HG03442 (cell line): ENCODE measurements around the gene PNLDC1.
"Not testable (repeated sequence)": the region's sequence is repeated elsewhere in the genome, so short reads cannot be mapped to it uniquely, and the experiment has no call there.

ENCODE experiments used
- ATAC-seq: cut with Tn5 transposase; IDR thresholded peaks from one replicate; pipeline ENCODE4 v1.9.1; 2021; ENCODE audit warnings: mild to moderate bottlenecking, moderate library complexity; ENCODE audit not compliant: unreplicated experiment

PNLDC1 gene

GRCh38 chr6:159778131-159778530 lies 21.9 kb upstream of the PNLDC1 start:
- ATAC-seq, result no peak

DNA sequence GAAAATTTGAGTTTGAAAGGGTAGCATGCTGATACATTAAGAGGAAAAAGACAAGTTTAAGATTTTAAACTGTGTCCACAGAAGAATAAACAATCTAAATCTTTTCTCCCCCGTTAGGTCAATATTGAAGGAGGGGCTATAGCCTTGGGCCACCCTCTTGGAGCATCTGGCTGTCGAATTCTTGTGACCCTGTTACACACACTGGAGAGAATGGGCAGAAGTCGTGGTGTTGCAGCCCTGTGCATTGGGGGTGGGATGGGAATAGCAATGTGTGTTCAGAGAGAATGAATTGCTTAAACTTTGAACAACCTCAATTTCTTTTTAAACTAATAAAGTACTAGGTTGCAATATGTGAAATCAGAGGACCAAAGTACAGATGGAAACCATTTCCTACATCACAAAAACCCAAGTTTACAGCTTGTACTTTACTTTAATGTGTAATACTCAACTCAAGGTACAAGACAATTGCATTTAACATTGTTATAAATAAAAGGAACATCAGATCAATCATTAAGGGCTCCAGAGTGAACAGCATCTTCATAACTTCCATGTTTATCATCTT lies 21.5 kb upstream of the PNLDC1 start:
- no peak for ATAC-seq

GRCh38 chr6:159788276-159788675 lies 11.8 kb upstream of the PNLDC1 start:
- no peak for ATAC-seq

GRCh38 chr6:159788753-159789376 lies 11.2 kb upstream of the PNLDC1 start:
- ATAC-seq, result no peak

DNA sequence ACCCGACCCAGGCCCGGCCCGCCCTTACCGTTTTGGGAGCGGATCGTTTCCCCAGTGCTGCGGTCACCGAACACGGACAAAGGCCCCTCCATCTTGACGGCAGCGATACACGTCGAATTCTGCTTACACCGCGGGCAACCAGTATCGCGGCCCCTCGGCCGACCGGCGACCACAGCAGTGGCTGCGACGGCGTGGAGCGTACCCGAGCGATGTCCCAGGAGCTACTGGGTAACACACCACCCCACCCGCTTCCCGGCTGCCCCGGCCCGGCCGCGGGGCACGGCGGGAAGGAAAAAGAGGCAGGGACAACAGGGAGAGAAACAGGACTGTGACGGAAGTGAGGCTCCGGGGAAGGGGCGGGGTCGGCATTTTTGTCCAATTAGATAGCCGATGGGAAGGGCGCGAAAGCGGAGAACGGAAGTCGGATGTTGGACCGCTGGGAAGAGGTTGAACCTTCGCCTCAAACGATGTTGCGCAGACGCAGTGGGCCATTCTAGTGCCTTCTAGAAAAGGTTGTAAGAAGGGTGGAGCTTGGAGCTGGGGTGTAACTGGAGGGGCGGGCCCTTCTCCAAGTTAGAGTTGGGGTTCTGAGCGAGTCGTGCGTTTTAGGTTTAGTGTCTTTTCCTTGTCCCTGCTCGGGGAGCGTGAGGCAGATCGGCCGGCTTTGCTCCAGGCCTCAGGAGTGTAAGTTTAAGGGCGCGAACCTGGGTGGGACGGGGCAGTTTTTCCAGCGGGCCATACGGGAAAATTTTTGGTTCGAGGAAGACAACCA lies 10.5 kb upstream of the PNLDC1 start, which contains the start of gene TCP1:
TSS of gene TCP1 (minus strand) at position 226 of the 772 bp plus-strand sequence. CDS start at position 92, 134 bp downstream.
- ATAC-seq, result peak; percentile 67

DNA sequence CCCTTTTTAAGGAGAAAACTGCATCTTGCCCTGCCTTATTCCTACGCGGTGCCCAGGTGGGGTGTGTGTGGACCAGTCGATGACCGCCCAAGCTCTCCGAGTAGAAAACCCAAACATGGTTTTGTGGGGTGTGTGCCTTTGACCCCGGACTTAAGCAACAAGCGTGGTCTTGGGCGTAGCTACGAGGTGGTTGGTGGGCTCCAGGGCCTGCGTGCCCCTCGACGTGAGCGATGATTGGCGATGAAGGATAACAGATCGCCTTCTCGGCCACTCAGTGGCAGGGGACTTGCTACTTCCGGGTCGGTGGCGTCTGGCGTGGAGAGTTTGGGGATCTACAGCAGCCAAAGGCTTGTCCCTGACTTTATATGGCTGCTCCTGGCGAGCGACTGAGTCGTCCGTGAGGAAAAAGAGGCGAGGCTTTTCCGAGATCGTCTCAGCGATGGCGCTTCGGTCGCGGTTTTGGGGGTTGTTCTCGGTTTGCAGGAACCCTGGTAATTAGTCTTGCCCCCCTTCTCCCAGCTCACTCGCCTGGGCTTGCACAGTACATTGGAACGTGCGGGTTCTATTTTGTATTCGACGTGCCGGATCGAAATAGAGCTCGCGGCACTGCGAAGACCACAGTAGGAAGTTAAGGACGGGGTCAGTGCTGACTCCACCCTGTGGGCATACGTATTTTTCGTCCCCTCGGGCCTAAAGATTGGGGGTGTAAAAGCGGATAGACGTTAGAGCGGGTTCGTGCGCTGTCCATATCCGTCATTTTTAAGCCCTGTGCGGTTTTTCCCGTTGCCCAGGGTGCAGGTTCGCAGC lies 9.7 kb upstream of the PNLDC1 start, which contains the start of gene MRPL18:
TSS of gene MRPL18 (plus strand) at position 319 of the 807 bp plus-strand sequence. CDS start at position 440, 121 bp downstream.
- peak; percentile 81 for ATAC-seq

- ATAC-seq, result no peak
Observed at GRCh38 chr6:159790956-159791598, 9.0 kb upstream of the PNLDC1 start.

DNA sequence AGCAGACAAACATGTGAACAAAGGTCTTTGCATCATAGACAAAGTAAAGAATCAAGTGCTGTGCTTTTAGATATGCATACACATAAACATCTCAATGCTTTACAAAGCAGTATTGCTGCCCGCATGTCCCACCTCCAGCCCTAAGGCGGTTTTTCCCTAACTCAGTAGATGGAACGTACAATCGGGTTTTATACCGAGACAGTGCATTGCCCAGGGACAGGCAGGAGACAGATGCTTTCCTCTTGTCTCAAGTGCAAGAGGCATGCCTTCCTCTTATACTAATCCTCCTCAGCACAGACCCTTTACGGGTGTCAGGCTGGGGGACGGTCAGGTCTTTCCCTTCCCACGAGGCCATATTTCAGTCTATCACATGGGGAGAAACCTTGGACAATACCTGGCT lies 5.1 kb upstream of the PNLDC1 start:
- not testable (repeated sequence) for ATAC-seq

DNA sequence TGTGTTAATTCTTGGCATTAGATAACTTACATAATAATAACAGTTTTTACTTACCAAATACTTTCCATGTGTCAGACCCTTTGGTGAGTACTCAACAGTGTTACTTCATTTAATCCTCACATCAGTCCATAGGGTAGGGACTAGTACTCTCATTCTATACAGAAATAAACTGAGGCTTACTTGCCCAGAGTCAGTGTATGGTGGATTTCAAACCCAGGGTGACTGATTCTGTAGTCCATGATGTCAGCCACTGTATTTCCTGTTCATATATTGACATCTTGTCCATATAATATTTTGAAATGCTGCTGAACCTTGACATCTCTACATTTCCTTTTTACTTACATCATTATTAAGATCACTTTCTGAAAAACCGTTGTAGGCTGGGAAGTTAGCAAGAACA lies 2.5 kb upstream of the PNLDC1 start:
- ATAC-seq, result no peak

GRCh38 chr6:159801935-159802334 lies 1.9 kb downstream of the PNLDC1 start:
- no peak for ATAC-seq

- ATAC-seq, result no peak
Observed at GRCh38 chr6:159804504-159804903, 4.4 kb downstream of the PNLDC1 start.

- ATAC-seq, result no peak
Observed at GRCh38 chr6:159805440-159806020, 5.5 kb downstream of the PNLDC1 start.

DNA sequence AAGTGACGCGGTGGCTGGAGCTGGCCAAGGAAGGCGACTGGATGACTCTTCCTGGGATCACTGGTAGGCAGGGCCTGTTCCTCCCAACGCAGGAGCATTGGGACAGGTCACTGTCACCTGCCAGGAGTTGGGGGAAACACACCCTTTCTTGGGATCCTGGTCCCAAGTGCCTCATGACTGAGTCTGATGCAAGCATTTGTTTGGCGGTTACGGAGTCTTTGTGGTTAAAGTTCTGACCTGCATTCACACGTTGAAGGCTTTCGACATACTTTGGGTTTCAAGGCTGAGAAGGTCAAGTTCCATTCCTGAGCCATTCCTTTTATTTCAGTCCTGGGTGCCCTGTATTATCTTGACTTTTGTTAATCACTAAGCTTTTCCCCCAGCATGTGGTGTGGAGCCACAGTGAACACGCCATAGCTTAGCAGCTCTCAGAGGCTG lies 6.0 kb downstream of the PNLDC1 start:
- no peak for ATAC-seq

- ATAC-seq, result no peak
Observed at GRCh38 chr6:159807150-159807858, 7.2 kb downstream of the PNLDC1 start.

DNA sequence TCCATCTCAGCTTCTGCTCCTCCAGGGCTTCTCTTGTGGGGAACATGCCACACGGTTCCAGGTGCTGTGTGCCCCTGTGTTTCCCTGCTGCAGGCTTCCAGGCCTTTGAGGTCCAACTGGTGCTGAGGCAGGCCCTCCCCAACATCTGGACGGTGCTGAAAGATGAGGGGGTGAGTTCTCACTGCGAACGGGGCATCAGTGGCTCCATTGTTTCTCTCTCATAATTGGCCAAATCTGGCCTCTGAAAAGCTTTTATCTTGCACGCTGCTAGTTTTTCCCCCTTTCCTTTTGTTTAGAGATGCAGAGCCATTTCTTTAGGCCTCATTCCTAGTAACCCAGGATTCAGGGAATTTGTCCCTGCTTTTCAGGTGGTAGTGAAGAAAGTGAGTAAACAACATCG lies 8.6 kb downstream of the PNLDC1 start:
- no peak for ATAC-seq

DNA sequence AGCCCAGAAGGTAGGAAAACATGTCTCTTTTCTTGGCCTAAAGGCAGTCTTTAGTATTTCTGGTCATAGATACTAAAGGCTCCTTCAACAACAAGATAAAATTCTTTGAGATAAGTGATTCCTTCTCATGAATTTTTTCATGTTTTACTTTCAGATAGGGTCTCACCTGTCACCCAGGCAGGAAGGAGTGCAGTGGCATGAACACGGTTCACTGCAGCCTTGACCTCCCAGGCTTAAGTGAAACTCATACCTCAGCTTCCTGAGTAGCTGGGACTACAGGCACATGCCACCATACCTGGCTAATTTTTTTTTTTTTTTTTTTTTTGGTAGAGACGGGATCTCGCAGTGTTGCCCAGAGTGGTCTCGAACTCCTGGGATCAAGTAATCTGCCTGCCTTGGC lies 9.1 kb downstream of the PNLDC1 start:
- ATAC-seq, result no peak

GRCh38 chr6:159813781-159814180 lies 13.7 kb downstream of the PNLDC1 start:
- ATAC-seq, result no peak

DNA sequence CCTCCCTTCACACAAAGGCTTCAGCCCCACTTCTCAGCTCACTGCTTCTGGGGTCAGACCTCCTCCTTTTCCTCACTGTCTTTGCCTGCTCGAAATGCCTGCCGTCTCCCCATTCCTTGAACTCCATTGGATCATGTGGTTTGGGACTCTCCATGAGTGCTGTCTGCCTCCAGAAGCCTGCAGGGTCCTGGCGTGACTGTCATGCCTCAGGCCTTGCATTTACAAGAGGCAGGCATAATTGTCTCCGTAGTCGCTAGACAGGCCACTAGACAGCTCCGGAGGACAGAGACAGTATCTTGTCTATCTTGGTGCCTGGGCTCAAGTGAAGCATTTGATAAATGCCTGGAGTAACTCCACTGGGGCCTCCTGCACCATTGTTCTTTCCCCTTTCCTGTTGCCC lies 15.3 kb downstream of the PNLDC1 start:
- ATAC-seq, result no peak

DNA sequence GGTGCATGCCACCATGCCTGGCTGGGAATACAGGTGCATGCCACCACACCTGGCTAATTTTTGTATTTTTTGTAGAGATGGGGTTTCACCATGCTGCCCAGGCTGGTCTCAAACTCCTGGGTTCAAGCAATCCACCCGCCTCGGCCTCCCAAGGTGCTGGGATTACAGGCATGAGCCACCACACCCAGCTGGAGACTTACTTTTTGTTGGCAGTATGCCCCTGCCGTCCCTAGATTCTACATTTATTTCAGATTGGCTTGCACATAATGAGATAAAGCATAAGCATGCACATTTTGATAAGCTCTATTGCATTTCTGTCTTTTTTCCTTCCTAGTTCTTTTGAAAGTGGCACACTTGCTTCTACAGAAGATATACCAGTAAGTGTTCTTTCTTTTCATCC lies 16.7 kb downstream of the PNLDC1 start:
- ATAC-seq, result not testable (repeated sequence)
